GM18505 (cell line): ENCODE data around the gene TSPAN17.
"Not testable (repeated sequence)": the region's sequence is repeated elsewhere in the genome, so short reads cannot be mapped to it uniquely, and the experiment has no call there.

ENCODE experiments used
- ATAC-seq: cut with Tn5 transposase; IDR thresholded peaks from one replicate; pipeline ENCODE4 v1.9.1; 2021; ENCODE audit not compliant: unreplicated experiment
- POLR2A ChIP-seq: IDR thresholded peaks from 4 replicates; pipeline ENCODE4 v1.6.1; 2011; ENCODE audit warnings: borderline replicate concordance; ENCODE audit not compliant: insufficient read depth, insufficient read length; ENCODE audit errors: extremely low read depth

Gene TSPAN17

GRCh38 chr5:176697267-176697933, 50.1 kb downstream of the TSPAN17 start:
- no peak for ATAC-seq
- TF ChIP-seq POLR2A: no peak

DNA sequence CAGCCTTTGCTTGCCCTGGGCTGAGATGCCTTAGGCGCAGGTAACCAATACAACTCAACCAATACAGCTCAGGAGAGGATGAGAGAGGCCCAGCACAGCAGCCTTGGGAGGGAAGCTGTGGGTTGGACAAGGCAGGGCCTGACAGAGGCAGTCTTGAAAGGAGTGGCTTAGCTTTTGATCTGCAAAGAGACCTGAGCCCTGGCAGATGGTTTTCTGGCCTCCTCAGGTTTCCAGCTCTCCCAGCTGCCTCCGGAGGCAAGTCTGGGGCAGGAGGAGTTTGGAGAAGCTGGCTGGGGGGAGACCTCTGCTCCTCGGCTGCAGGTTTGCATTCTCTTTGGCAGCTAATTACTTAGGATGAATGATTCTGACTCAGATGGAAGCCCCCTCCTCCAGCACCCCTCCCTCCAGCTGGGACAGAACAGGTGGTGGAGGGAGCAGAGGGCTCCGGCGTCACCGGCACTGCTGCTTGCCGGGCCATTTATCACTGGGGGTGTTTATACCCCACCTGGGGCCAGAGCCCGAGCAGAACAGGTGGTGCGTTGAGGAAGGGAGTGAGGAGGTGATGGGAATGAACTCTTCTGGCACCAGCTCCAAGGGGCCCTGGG, 50.8 kb downstream of the TSPAN17 start:
- ATAC-seq: no peak
- no peak for TF ChIP-seq POLR2A

DNA sequence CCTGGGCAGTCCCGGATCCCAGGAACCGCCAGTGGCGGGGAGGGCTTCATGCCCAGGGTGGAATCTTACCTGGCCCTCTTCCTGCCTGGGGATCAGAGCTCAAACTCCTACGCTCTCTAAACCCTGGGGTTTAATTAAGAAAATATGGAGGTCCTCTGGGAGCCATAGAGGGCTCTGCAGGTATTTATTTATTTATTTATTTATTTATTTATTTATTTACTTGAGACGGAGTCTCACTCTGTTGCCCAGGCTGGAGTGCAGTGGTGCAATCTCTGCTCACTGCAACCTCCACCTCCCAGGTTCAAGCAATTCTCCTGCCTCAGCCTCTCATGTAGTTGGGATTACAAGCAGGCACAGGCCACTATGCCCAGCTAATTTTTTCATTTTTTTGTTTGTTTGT, 52.2 kb downstream of the TSPAN17 start:
- ATAC-seq: not testable (repeated sequence)

DNA sequence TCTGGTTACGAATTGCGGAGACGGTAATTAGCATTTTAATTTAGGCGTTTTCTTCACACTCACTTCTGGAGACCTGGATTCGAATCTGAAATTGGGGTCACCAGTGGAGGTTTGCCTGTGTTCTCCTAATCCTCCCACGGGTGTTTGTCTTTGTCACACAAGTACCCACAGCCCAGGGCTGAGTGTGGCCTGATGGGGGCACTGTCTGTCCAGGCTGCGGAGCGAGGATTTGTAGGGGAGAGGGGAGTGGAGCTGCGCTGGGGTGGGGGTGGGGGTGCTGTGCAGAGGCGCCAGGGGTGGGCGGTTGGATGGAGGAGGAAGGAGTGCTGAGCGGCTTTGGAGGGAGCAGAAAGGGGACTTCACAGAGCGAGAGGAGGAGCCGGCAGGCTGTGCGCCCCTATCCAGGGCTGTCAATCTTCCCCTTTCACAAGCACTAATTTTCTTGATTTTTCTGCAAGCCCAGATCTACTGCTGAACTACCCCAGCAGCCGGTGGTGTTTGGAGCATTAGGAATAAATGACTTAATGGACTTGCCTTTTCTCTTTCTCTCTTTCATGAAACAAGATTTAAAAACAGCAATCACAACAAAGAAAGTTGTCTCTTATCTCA, 53.1 kb downstream of the TSPAN17 start:
- ATAC-seq: no peak
- no peak for TF ChIP-seq POLR2A

DNA sequence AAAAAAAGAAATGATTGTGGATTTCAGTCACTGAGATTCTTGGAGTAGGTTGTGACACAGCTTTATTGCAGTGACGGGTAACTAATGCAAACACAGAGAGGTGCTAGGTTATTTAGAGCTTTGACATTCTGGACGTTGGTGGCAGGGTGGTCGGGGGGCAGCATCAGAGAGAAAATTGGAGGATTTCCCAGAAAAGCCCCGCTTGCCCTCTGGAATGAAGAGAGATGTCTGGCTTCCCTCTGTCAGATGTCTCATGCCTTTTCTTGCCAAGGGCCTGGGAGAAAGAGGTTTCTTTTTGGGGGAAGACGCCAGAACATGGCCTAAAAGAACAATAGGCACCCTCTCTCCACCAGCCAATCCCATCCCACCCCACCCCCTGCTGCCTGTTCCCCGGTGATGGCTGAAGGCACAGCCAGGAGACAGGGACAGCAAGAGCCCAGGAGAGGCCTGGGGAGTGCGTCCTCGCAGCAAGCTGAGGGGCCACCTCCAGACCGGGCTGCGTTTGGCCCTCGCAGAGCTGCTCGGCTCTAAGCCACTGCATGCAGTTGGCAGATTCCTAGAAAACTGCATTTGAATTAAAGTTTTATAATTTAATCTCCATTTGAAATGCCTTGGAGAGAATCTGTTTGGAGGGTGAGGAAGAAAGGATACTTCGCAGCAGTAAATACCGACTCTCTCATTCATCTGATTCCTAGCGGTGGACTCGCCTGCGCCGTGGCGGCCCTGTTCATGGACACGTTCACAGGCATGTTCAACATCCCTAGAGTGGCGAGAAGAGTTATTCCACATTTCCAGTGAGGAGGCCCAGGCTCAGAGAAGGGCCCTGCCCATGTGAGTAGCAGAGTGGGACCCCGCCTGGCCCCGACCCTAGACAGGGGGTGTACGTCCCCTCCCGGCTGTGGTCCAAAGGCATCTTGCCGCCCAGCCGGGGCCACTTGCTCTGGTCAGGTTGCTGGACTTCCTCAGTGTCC, 55.7 kb downstream of the TSPAN17 start:
- no peak for ATAC-seq
- TF ChIP-seq POLR2A: no peak

- no peak for TF ChIP-seq POLR2A
- ATAC-seq: no peak
Measured at GRCh38 chr5:176703857-176704256, 56.6 kb downstream of the TSPAN17 start.

DNA sequence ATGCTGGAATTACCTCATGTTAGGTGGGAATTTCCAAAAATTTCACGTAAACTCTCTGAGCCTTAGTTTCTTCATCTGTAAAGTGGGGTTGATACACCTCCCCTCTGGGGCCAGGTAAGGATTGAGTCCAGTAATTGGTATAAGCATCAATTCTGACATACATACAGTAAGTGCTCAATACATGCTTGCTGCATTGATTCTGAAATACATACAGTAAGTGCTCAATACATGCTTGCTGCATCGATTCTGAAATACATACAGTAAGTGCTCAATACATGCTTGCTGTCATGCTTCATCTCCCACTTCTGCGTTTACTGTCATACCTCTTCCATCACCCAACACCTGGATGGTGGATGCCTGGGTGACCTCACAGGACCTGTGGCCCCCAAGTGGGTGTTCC, 57.1 kb downstream of the TSPAN17 start:
- no peak for TF ChIP-seq POLR2A
- no peak for ATAC-seq

- ATAC-seq: no peak
- no peak for TF ChIP-seq POLR2A
Measured at GRCh38 chr5:176704817-176705216, 57.5 kb downstream of the TSPAN17 start.
